Mammary epithelial cell (primary cell): ENCODE data around the gene FANCC.

Experiments used
- EZH2 ChIP-seq: IDR thresholded peaks from 2 replicates; pipeline ENCODE4 v1.6.1; 2012; ENCODE audit warnings: low read length, inconsistent platforms, borderline replicate concordance
- TF ChIP-seq, protein P1 (sequence below), 2 donors: IDR thresholded peaks in 1 of 2; conservative IDR thresholded peaks in 1 of 2; 2 replicates each; pipeline ENCODE4 v1.5.1; 2011 to 2012; ENCODE audit warnings: inconsistent platforms in 2 of 2, low read length in 2 of 2, mild to moderate bottlenecking in 2 of 2, control low read depth in 1 of 2, low read depth in 1 of 2; ENCODE audit not compliant: insufficient read depth in 1 of 2; ENCODE audit errors: extremely low read depth in 1 of 2

GRCh38 chr9:95285307-95285706, 32.2 kb downstream of the FANCC start:
- TF ChIP-seq EZH2 = no peak
- TF ChIP-seq, protein P1, sequence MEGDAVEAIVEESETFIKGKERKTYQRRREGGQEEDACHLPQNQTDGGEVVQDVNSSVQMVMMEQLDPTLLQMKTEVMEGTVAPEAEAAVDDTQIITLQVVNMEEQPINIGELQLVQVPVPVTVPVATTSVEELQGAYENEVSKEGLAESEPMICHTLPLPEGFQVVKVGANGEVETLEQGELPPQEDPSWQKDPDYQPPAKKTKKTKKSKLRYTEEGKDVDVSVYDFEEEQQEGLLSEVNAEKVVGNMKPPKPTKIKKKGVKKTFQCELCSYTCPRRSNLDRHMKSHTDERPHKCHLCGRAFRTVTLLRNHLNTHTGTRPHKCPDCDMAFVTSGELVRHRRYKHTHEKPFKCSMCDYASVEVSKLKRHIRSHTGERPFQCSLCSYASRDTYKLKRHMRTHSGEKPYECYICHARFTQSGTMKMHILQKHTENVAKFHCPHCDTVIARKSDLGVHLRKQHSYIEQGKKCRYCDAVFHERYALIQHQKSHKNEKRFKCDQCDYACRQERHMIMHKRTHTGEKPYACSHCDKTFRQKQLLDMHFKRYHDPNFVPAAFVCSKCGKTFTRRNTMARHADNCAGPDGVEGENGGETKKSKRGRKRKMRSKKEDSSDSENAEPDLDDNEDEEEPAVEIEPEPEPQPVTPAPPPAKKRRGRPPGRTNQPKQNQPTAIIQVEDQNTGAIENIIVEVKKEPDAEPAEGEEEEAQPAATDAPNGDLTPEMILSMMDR (conservative IDR thresholded peaks at IDR 0.05 in 1 of 2, IDR thresholded peaks at IDR 0.05 in 1 of 2; ENCODE audit: extremely low read depth in 1 of 2, insufficient read depth in 1 of 2, low read depth in 1 of 2, low read length in 2 of 2) = no peak
